Cardiac fibroblast (primary cell): Measurements from ENCODE around the gene NECAB2.

Source experiments
- DNase-seq, 2 donors: peaks; one replicate each; pipeline versions ENCODE4 v3.0.0 to v3.0.0-alpha.2; 2010; ENCODE audit warnings: low read depth in 2 of 2
- H3K4me3 ChIP-seq, 2 donors: replicated peaks in 1 of 2; 1 replicate in 1 of 2; 2 replicates in 1 of 2; pipeline ENCODE4 v1.5.1; 2011; ENCODE audit warnings: low read depth in 2 of 2, low read length in 2 of 2, mild to moderate bottlenecking in 2 of 2, moderate library complexity in 1 of 2
- TF ChIP-seq, protein P1 (sequence below): IDR thresholded peaks from one replicate; pipeline ENCODE4 v1.5.1; 2011; ENCODE audit warnings: low read depth, mild to moderate bottlenecking, low read length, inconsistent platforms

Gene NECAB2

DNA sequence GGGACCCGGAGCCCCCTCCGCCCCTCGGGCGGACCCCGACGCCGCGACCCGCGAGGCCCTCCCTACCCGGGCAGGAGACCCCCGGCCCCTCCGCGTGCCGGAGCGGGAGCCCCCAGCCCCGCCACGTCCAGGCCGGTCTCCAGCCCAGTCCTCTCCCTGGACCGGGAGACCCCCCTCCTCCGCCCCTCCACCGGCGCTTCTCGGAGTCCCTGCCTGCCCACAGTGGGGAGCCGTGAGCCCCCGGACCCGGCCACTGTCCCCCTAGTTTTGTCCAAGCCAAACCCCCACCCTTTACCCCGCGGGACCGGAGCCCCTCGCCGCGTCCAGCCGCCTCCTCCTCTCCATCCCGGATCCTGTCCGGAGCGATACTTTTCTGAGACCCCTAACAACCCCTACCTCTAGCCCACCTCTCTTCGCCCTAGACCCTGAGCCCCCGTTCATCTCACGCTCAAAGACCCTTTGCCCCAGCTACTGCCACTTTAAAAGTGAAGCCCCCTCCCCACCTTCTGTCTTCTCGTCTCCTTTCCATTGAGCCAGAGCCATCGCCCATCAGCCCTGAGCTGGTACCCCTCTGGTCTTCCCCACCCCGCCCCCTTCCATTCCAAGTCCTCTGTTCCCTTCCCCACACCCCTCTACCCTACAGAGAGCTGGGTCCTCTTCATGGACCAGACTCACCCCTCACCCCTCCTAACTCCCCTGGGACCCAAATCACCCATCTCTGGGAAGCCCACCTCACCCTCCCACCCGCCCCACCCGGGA, 1.0 kb downstream of the NECAB2 start:
- DNase-seq = no peak
- H3K4me3 ChIP-seq = no peak overlapping the region
- TF ChIP-seq, protein P1, sequence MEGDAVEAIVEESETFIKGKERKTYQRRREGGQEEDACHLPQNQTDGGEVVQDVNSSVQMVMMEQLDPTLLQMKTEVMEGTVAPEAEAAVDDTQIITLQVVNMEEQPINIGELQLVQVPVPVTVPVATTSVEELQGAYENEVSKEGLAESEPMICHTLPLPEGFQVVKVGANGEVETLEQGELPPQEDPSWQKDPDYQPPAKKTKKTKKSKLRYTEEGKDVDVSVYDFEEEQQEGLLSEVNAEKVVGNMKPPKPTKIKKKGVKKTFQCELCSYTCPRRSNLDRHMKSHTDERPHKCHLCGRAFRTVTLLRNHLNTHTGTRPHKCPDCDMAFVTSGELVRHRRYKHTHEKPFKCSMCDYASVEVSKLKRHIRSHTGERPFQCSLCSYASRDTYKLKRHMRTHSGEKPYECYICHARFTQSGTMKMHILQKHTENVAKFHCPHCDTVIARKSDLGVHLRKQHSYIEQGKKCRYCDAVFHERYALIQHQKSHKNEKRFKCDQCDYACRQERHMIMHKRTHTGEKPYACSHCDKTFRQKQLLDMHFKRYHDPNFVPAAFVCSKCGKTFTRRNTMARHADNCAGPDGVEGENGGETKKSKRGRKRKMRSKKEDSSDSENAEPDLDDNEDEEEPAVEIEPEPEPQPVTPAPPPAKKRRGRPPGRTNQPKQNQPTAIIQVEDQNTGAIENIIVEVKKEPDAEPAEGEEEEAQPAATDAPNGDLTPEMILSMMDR = no peak

DNA sequence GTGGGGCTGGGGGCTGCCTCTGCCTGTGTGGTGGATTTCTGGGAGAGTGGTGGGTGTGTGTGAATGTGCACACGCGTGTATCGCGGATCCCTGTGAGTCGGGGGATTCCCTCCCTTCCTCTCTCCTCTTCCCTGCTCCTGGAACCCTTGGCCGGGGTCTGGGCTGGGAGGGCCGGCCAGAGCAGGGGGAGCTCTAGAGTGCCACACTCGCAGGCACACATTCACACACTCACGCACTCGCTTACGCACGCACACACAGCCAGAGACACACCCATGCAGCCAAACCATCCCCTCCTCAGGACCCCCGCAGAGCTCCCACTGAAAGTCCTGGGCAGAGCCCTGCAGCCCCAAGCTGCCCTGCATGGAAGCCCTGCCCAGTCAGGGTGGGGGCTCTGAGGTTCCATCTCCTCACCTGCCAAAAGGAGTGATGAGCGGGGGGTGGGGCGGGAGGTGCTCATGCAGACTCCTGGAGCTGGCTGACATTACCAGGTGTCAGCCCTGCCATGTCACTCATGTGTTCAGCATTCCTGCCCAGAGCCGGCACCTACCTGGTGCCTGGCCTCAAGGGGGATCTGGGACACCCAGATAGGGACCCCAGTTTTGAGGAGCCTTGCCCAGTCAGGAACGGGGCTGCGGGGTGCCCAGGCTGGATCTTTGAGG, 1.9 kb downstream of the NECAB2 start:
- TF ChIP-seq, protein P1 = no peak
- no peak for DNase-seq
- H3K4me3 ChIP-seq = no peak overlapping the region

GRCh38 chr16:83970430-83970815, 2.4 kb downstream of the NECAB2 start:
- TF ChIP-seq, protein P1 = no peak
- no peak for DNase-seq
- no peak overlapping the region for H3K4me3 ChIP-seq

DNA sequence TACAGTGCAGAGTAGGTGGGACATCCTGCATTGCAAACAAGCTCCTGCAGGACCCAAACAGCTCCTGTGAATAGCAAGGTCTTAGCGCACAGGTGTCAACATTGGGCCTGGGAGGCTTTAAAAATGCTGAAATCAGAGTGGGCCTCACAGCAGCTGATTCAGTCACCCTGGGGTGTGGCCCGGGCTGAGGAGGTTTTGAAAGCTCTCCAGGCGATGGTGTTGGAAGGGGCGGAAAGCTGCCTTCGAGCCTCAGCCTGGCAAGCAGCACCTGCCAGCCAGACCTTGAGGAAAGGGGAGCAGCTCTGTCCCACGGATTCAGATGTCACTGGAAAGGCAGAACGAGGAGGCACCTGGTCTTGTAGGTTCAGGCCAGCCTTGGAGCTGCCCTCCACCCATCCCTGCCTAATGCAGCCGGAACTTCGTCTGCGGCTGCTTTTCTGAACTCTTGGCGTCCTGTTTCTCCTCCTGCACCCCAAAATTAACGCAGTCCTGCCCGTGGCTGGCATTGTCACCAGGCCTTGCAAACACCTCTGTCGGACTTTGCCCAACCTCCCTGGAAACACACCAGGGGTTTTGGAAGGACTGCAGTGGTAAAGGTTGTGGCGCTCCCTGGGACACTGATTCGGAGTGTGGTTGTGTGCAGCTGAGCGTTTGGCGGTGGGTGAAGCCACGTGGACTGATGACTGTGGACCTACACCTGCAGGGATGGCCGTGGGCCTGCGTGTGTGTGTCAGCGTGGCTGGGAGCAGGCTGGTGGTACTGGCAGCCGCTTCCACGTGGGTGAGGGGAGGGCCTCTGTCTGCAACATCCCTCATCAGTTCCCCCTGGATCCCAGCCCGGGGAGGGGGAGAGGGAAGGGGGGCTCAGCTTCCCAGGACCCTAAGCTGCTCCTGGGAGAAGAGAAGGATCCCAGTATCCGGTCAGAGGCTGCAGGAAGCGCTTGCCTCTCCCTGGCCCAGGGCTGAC, 3.4 kb downstream of the NECAB2 start:
- TF ChIP-seq, protein P1 = no peak

DNA sequence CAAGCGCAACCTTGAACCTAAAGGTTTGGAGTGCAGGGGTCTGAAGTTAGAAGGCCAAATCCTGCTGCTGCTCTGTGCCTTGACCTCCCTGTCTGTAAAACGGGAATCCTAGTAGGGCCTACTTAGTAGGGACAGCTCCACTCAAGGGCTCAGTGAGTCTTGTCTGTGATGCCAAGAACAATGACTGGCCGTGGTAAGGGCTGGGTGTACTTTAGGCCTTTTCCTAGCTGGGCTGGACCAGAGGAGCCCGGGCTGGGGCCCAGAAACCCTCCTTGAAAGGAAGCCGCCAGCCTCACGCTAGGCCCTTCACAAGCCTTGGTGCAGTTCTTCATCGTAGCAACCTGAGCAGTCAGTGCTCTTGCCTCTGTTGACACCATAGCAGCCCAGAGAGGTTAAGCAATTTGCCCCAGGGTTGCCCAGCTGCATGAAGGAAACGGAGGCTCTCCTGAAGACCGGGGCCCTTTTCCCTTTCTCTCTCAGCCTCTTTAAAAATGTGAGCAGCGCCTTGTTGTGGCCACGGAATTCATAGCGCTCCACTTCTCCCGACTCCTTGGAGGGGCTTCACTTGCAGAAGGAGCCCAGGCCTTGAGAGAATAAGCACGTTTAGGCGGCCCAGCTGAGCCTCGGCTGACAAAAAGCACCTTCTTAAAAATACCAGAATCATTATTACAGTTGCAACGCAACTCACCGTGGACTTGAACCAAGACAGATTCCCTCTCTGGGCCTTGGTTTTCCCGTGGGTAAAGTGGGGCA, 4.4 kb downstream of the NECAB2 start:
- no peak for DNase-seq
- TF ChIP-seq, protein P1 = no peak
- no peak overlapping the region for H3K4me3 ChIP-seq

More for the DNA sequence above, 3.4 kb downstream of the NECAB2 start:
- DNase-seq = no peak
- no peak overlapping the region for H3K4me3 ChIP-seq

GRCh38 chr16:83973077-83973476, 5.0 kb downstream of the NECAB2 start:
- DNase-seq = no peak
- no peak overlapping the region for H3K4me3 ChIP-seq
- TF ChIP-seq, protein P1 = no peak
